Ovary (tissue), 9 donors: ENCODE results near the gene NR1D2. TPM values are rescaled to one million over a fixed set of nuclear protein-coding genes. Genes with fewer than 3 reads are reported as not detected.
A peak's percentile ranks its signal among the peaks of the same experiment; 100 is the strongest.
"Not testable (repeated sequence)": the region's sequence is repeated elsewhere in the genome, so short reads cannot be mapped to it uniquely, and the experiment has no call there.

Experiments
- DNase-seq, 5 donors: peaks; one replicate each; pipeline ENCODE4 v3.0.0-alpha.2; 2019 to 2020
- H3K27ac ChIP-seq, 2 donors: fragments of 200-600 bp; one replicate each; pipeline versions ENCODE4 v1.5.1 to v1.8.0; 2019 to 2022
- H3K27me3 ChIP-seq: fragments of 200-600 bp; one replicate; pipeline ENCODE4 v1.8.0; 2022
- H3K36me3 ChIP-seq: fragments of 200-600 bp; sonication (generic); one replicate; pipeline ENCODE4 v1.5.1; 2019
- H3K4me1 ChIP-seq: one replicate; pipeline ENCODE4 v1.8.1; 2013; ENCODE audit warnings: mild to moderate bottlenecking, moderate library complexity; ENCODE audit not compliant: insufficient read depth
- H3K4me3 ChIP-seq: fragments of 200-600 bp; sonication (generic); one replicate; pipeline ENCODE4 v1.5.1; 2017
- H3K9me3 ChIP-seq, 2 donors: fragments of 200-600 bp in 1 of 2; sonication (generic) in 1 of 2; one replicate each; pipeline versions ENCODE4 v1.5.1 to v1.8.1; 2013 to 2019; ENCODE audit warnings: mild to moderate bottlenecking in 1 of 2, moderate library complexity in 1 of 2
- CTCF ChIP-seq, 3 donors: fragments of 450-650 bp in 2 of 3; fragments of 200-600 bp in 1 of 3; IDR thresholded peaks; one replicate each; pipeline versions ENCODE4 v1.5.1 to v1.8.0; 2016 to 2022; ENCODE audit warnings: antibody characterized with exemption in 3 of 3, mild to moderate bottlenecking in 1 of 3
- EP300 ChIP-seq: sonication (generic); formaldehyde crosslinking; IDR thresholded peaks from one replicate; pipeline ENCODE4 v1.6.1; 2017; ENCODE audit warnings: antibody characterized with exemption
- POLR2A ChIP-seq: fragments of 450-650 bp; IDR thresholded peaks from one replicate; pipeline ENCODE4 v1.6.1; 2017; ENCODE audit warnings: antibody characterized with exemption, mild to moderate bottlenecking, moderate library complexity
- WGBS, 3 donors: extraction: QIAGEN DNeasy Blood & Tissue Kit in 1 of 3; methylation state at CpG; one replicate each; pipeline versions ENCODE4 v1.1.5 to v1.1.7; 2013 to 2017; 5-methylcytosine and 5-hydroxymethylcytosine counted together
- intact Hi-C, 4 donors: fragments of 100-400 bp; cut with DNase I; formaldehyde crosslinking; loops; one replicate each; pipeline versions ENCODE4 v1.11.0 to v1.15.1; 2022 to 2023
- polyA plus RNA-seq, 2 donors: library from polyadenylated mRNA; stranded (reverse); fragments of 200-250 nt in 1 of 2; fragments of 350-450 nt in 1 of 2; fragmentation: Illumina TruSeq in 1 of 2; extraction: RNeasy Lipid Tissue Mini Kit (QIAGEN cat#74804) in 1 of 2; gene quantifications; one replicate each; pipeline ENCODE4 v1.2.3, GENCODE V29; 2013 to 2014
- total RNA-seq, 7 donors: library from RNA; depleted of rRNA in 2 of 7; stranded (reverse); fragments of >200 nt in 2 of 7; fragmentation: NEBNext Ultra II Directional in 3 of 7; extraction: Animal tissue kit (Norgen Biotek cat#: 25700) in 3 of 7; gene quantifications; one replicate each; pipeline versions ENCODE4 v1.1.0 to v1.2.4, GENCODE V29; 2016 to 2023
- donor health status: DM: no; HTN: no; CAD: no; lungs with moderate emphysema.
- donor health status: DM: no; HTN: no; CAD: no.
- donor health status: Bipolar disorder and iron deficiency.
- donor health status: DM: yes; HTN: yes; CAD: no.
- donor health status: DM: no; HTN: no; CAD: no.
- donor health status: DM: yes; HTN: yes; CAD: no.

NR1D2 gene
- total and polyA plus RNA-seq, 9 donors, result 26.9 to 74.3 (median 34.4) TPM

GRCh38 chr3:23911397-23911796 is 33.7 kb upstream of the NR1D2 start:
- Histone ChIP-seq H3K4me1 (peaks cover 4% of the 10 kb centered on the region), H3K27me3 (no peaks in the 10 kb centered on the region), H3K4me3 (no peak overlapping the region), H3K27ac (no peak overlapping the region), H3K36me3 (no peaks in the 10 kb centered on the region), H3K9me3 (no peaks in the 10 kb centered on the region)
- intact Hi-C loops, result no loop called here
- TF ChIP-seq CTCF (IDR thresholded peaks at IDR 0.05), result no peak
- no peak for TF ChIP-seq EP300
- TF ChIP-seq POLR2A, result no peak
- WGBS, 3 donors, result 94 to 95% (median 95%) methylated on average over 2 of the region's 2 CpGs
- DNase-seq, result no peak

GRCh38 chr3:23912335-23912734 is 32.8 kb upstream of the NR1D2 start:
- intact Hi-C loops, H3K4me3 ChIP-seq, H3K27ac ChIP-seq, H3K27me3 ChIP-seq, H3K9me3 ChIP-seq, H3K36me3 ChIP-seq, H3K4me1 ChIP-seq, DNase-seq: not testable (repeated sequence)
- whole genome bisulfite sequencing, 3 donors, result 93 to 99% (median 97%) methylated on average over 3 of the region's 3 CpGs

GRCh38 chr3:23913182-23913581 is 31.9 kb upstream of the NR1D2 start:
- Histone ChIP-seq H3K27me3 (no peaks in the 10 kb centered on the region), H3K27ac (no peak overlapping the region), H3K36me3 (no peaks in the 10 kb centered on the region), H3K4me3 (no peak overlapping the region), H3K9me3 (no peaks in the 10 kb centered on the region), H3K4me1 (peaks cover 4% of the 10 kb centered on the region)
- 86 to 88% (median 88%) methylated on average over 1 of the region's 1 CpG for WGBS, 3 donors
- TF ChIP-seq CTCF (IDR thresholded peaks at IDR 0.05) (no peak), EP300 (no peak), POLR2A (no peak)
- no peak for DNase-seq
- intact Hi-C loops, result no loop called here

- H3K4me1 ChIP-seq, result peaks cover 4% of the 10 kb centered on the region
- no peaks in the 10 kb centered on the region for H3K36me3 ChIP-seq
- no peak for DNase-seq
- no peak overlapping the region for H3K27ac ChIP-seq
- no peaks in the 10 kb centered on the region for H3K27me3 ChIP-seq
- intact Hi-C loops, result no loop called here
- H3K9me3 ChIP-seq, result no peaks in the 10 kb centered on the region
- H3K4me3 ChIP-seq, result no peak overlapping the region
- WGBS, 3 donors, result 73 to 76% (median 73%) methylated on average over 3 of the region's 3 CpGs
- TF ChIP-seq POLR2A (no peak), CTCF (IDR thresholded peaks at IDR 0.05) (no peak), EP300 (no peak)
Observed at GRCh38 chr3:23913873-23914743, 31.0 kb upstream of the NR1D2 start.

GRCh38 chr3:23915537-23916108 is 29.5 kb upstream of the NR1D2 start:
- WGBS, 3 donors, result 50 to 57% (median 53%) methylated on average over 7 of the region's 7 CpGs
- intact Hi-C loops, result loop anchor here in 2 of 4 donors (2.0 kb wide), 1 partner anchor 29 kb away; the partner anchor contains the start of gene NR1D2 (in 2 of the 2)
- Histone ChIP-seq H3K36me3 (no peaks in the 10 kb centered on the region), H3K4me1 (peaks cover 4% of the 10 kb centered on the region), H3K27ac (no peak overlapping the region), H3K9me3 (no peaks in the 10 kb centered on the region), H3K4me3 (peak overlapping the region; percentile 94), H3K27me3 (no peaks in the 10 kb centered on the region)
- DNase-seq, result peak in 1 of 5 donors; percentile 28
- TF ChIP-seq POLR2A (no peak), EP300 (no peak), CTCF (IDR thresholded peaks at IDR 0.05) (no peak)
